HG02610 (cell line): ENCODE data around the gene LRIT3.
A peak's percentile ranks its signal among the peaks of the same experiment; 100 is the strongest.

Experiments used
- ATAC-seq: cut with Tn5 transposase; IDR thresholded peaks from one replicate; pipeline ENCODE4 v1.9.1; 2021; ENCODE audit warnings: mild to moderate bottlenecking, moderate library complexity; ENCODE audit not compliant: unreplicated experiment

The LRIT3 gene

GRCh38 chr4:109902559-109903251 lies 54.8 kb downstream of the LRIT3 start:
- no peak for ATAC-seq

GRCh38 chr4:109908731-109909130 lies 60.8 kb downstream of the LRIT3 start:
- ATAC-seq, result no peak

DNA sequence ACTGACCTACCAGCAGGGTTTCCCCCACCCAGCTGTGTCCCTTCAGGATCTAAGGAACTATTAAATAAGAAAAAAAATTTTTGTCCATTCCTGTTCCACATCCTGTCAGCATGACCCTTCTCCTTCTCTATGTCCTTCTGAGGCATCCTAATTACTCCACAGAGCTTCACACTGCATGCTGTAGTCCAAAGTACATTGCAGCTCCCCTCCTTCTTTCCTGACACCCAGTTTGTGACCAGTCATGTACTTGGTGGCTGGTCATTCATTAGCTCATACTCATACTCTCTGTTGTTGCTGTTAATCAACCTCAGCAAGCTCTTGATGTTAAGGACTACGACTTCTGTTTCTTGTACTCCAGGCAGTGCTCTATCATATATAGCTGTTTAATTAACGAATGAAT lies 62.3 kb downstream of the LRIT3 start:
- ATAC-seq, result no peak

DNA sequence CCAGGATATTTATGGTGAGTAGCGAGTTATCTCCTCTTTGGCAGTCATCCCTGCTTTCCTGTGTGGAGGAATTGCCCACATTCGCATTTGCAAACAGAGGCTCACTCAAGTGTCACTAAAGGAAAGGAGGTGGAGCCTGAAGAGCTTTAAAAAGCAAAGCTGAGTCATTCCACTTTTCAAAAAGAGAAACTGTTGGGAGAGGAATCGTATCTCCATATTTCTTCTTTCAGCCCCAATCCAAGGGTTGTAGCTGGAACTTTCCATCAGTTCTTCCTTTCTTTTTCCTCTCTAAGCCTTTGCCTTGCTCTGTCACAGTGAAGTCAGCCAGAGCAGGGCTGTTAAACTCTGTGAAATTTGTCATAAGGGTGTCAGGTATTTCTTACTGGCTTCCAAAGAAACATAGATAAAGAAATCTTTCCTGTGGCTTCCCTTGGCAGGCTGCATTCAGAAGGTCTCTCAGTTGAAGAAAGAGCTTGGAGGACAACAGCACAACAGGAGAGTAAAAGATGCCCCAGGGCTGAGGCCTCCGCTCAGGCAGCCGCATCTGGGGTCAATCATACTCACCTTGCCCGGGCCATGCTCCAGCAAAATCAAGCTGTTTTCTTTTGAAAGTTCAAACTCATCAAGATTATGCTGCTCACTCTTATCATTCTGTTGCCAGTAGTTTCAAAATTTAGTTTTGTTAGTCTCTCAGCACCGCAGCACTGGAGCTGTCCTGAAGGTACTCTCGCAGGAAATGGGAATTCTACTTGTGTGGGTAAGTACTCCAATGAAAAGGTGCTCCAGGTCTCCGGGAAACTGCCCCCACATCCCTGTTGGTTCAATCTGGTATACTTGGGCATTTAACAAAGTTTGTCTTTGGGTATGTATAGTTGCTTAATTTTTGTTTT lies 65.0 kb downstream of the LRIT3 start, which contains the start of gene EGF:
Gene EGF (plus strand): TSS at position 178 of the 890 bp plus-strand sequence. CDS start 453 bp downstream, at position 631.
- ATAC-seq, result no peak

- ATAC-seq, result no peak
Measured at GRCh38 chr4:109913596-109914241, 65.8 kb downstream of the LRIT3 start.

DNA sequence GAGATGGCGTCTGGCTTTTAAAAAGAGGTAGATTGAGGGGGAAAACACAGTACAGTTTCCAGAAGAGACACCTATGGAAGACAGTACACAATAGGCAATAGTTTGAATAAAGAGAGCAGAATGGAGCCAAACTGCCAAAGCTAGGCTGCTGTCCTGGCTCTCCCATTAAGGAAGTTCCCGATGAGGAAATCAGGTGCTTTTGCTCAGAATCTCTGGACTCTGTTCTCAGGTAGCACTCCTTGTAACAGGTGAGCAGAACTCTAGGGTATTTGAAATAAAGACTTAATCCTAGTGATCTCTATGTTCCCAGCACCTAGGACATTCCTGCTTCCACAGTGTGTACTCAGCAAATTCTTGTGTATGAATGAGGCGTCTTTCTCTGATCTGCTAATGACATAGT lies 66.4 kb downstream of the LRIT3 start:
- no peak for ATAC-seq

DNA sequence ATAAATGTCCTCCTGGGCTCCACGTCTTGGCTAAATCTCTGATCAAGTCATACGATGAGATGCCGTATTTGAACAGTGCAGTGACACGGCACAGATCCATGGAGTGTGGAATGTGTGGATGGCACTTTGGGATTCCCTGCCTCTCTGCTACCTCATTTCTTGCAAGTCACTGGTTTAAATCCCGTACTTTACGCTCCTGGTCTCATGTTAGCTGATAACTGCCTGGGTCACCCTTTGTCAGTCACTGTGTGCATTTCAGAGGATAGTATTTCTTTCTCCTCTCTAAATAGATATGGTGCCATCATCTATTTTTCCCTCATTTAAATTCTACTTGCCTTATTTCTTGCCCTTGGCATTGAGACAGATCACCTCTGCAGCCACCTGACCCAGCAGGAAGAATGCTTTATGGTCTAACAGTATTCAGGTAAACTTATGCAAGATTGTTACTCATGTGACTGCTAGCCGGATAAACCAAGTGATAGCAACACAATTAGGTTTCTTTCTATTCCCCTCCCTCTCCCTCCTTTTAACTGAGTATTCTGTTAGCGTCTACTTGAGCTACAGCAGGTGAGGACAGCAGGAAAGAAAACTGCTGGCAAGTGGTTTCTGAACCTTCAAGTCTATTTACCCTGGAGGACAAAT lies 67.6 kb downstream of the LRIT3 start:
- no peak for ATAC-seq

DNA sequence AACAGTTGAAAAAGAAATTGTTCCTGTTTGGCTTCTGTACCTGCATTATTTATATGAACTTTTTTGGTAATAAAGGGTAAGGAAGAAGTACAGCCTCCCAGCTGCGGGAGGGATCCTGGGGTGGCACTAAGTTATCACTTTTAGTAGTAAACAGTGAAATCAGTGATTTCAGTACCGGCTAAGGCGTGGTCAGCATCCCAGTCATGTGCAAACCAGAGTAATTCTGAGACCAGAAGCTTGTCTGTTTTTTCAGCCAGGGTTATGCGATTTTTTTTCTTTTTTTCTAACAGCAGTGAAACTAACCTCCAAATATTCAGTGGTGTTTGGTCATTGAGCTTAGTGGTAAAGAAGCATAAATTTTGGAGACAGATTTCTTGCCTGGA lies 68.1 kb downstream of the LRIT3 start:
- peak; percentile 78 for ATAC-seq

DNA sequence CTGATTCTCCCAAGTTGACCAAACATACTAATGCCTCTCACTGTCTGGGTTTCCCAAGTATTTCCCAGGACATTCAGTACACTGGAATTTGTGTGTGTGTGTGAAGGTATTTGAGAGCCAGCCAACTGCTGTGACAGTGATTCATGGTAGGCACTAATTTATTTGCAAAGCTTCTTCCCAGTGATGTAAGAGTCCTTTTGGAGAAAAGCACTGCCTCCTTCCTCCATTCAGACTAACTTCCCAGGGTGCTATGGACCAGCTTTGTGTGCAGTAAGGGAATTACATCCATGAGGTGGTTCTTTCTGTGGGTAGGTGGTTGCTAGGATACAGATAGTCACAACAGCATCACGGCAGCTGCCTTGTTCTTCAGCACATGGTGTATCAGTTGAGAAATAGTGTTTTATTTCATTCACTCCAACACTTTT lies 73.5 kb downstream of the LRIT3 start:
- ATAC-seq, result no peak
